Fibroblast of villous mesenchyme (primary cell): ENCODE data around the gene COX4I1. TPM values are rescaled to one million over a fixed set of nuclear protein-coding genes. Genes with fewer than 3 reads are reported as not detected.

Source experiments
- DNase-seq: peaks from one replicate; pipeline ENCODE4 v3.0.0-alpha.2; 2010; ENCODE audit warnings: low read depth
- H3K4me3 ChIP-seq: 2 replicates; pipeline ENCODE4 v1.5.1; 2011; ENCODE audit warnings: low read depth, mild to moderate bottlenecking, low read length
- total RNA-seq: library from RNA; depleted of rRNA; stranded (reverse); fragments of >200 nt; gene quantifications from 2 replicates; pipeline ENCODE4 v1.2.3, GENCODE V29; 2012
- TF ChIP-seq, protein P1 (sequence below): IDR thresholded peaks from 2 replicates; pipeline ENCODE4 v1.5.1; 2012; ENCODE audit warnings: low read depth, mild to moderate bottlenecking, low read length; ENCODE audit not compliant: insufficient read depth

The COX4I1 gene
- total RNA-seq, 1 donor: 258 TPM

- TF ChIP-seq, protein P1, sequence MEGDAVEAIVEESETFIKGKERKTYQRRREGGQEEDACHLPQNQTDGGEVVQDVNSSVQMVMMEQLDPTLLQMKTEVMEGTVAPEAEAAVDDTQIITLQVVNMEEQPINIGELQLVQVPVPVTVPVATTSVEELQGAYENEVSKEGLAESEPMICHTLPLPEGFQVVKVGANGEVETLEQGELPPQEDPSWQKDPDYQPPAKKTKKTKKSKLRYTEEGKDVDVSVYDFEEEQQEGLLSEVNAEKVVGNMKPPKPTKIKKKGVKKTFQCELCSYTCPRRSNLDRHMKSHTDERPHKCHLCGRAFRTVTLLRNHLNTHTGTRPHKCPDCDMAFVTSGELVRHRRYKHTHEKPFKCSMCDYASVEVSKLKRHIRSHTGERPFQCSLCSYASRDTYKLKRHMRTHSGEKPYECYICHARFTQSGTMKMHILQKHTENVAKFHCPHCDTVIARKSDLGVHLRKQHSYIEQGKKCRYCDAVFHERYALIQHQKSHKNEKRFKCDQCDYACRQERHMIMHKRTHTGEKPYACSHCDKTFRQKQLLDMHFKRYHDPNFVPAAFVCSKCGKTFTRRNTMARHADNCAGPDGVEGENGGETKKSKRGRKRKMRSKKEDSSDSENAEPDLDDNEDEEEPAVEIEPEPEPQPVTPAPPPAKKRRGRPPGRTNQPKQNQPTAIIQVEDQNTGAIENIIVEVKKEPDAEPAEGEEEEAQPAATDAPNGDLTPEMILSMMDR: no peak
- DNase-seq: no peak
Observed at GRCh38 chr16:85785927-85786326, 13.6 kb upstream of the COX4I1 start.

GRCh38 chr16:85788819-85789218, 10.7 kb upstream of the COX4I1 start:
- TF ChIP-seq, protein P1: no peak
- no peak overlapping the region for H3K4me3 ChIP-seq
- DNase-seq: no peak

More at GRCh38 chr16:85785927-85786326, 13.6 kb upstream of the COX4I1 start:
- H3K4me3 ChIP-seq: no peak overlapping the region

- TF ChIP-seq, protein P1: no peak
- DNase-seq: no peak
- no peak overlapping the region for H3K4me3 ChIP-seq
Observed at GRCh38 chr16:85789773-85790172, 9.7 kb upstream of the COX4I1 start.

DNA sequence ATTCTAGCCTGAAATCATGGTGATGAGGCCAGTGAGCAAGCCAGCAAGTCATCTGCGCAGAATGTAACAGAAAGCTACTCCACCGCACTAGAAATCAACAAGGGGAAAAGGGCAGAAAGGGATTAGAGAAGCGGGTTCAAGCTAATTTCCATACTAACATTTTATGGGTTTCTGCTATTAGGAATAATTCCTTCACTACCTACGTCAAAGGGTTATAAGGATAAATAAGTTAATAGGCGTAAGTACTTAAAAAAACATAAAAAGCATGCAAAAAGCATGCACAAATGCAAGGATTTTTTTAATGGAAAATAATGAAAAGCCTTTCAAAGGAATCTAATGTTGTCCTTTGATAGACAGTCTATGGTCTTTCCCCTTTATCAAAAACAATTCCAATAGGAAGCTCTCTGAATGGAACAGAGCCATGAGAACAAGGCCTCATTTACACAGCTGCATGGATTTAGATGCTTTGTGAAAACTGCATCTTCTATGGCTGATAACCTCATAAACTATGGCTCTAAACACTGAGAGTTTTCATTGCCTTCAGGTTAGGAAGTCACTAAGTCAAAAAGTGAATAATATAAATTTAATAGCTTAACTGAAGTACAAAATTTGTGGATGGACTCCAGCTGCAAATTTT, 5.7 kb upstream of the COX4I1 start:
- TF ChIP-seq, protein P1: no peak
- no peak for DNase-seq
- H3K4me3 ChIP-seq: no peak overlapping the region

DNA sequence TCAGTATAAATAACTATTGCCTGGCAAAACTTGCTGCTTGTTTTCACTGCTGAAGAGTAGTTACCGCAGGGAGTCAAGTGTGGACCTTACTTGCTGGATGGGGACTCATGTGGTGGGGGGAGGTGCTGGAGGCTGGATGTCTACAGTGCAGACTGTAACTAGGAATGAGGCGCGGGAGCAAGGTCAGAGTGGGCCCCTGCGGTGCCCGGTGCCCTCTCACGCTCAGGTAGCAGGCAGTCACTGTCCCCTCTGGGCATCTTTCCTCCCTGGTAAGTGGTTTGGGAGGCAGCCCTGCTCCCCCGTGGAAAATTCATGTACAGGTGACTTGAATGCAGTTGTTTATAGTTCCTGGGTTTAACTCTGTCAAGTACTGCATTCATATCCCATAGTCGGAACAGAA, 4.8 kb upstream of the COX4I1 start:
- no peak overlapping the region for H3K4me3 ChIP-seq
- no peak for DNase-seq
- TF ChIP-seq, protein P1: no peak

- no peak for DNase-seq
- no peak overlapping the region for H3K4me3 ChIP-seq
- TF ChIP-seq, protein P1: no peak
Observed at GRCh38 chr16:85796152-85796551, 3.3 kb upstream of the COX4I1 start.

DNA sequence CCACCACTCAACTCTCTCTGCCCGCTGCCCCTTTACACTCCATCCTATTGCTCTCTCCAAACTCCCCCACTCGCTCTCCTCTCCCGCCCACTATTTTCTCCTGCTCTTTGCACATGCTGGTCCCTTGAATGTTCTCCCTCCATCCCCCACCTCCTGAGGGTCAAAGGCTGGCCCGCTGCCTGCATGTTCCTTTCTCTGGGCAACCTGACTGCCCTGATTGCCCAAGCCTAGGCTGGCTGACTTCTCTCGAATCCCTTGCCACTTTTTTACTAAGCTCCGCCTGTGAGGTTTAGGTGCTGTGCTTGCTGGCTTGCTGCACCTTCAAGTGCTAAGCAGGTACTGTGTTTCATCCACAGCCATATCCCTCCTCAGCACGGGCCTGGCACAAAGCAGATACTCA, 2.9 kb upstream of the COX4I1 start:
- no peak for DNase-seq
- TF ChIP-seq, protein P1: no peak
- no peak overlapping the region for H3K4me3 ChIP-seq
